OCI-LY7 (cell line): ENCODE measurements around the gene RSBN1L. TPM values are rescaled to one million over a fixed set of nuclear protein-coding genes. Genes with fewer than 3 reads are reported as not detected.

Source experiments
- BruUV-seq: library from RNA; stranded (reverse); fragments of 400-500 nt; replicated peaks from 2 replicates; lab custom pipeline; 2021; lab: Mats Ljungman, UMichigan
- CTCF ChIA-PET: fragments of 300-600 bp; sonication (Branson Sonifier 250); formaldehyde crosslinking; loops from one replicate; lab custom pipeline; 2022; ENCODE audit warnings: antibody characterized with exemption; ENCODE audit not compliant: unreplicated experiment; lab: Charles Lee
- POLR2A ChIA-PET: fragments of 300-600 bp; sonication (Branson Sonifier 250); formaldehyde crosslinking; loops from one replicate; lab custom pipeline; 2022; ENCODE audit warnings: antibody characterized with exemption; lab: Charles Lee
- DNase-seq: peaks from one replicate; pipeline ENCODE4 v3.0.0-alpha.2; 2015; ENCODE audit warnings: low spot score
- H2AFZ ChIP-seq: fragments of 200-600 bp; sonication (generic), shearing (Covaris generic); 2 replicates; pipeline ENCODE4 v1.6.1; 2014; ENCODE audit warnings: mild to moderate bottlenecking, antibody characterized with exemption, low read length, moderate library complexity
- H3K27ac ChIP-seq: fragments of 200-600 bp; sonication (generic); 2 replicates; pipeline ENCODE4 v1.5.1; 2014; ENCODE audit warnings: mixed run types, low read depth, mild to moderate bottlenecking, moderate library complexity, low read length, inconsistent platforms; ENCODE audit not compliant: poor library complexity, severe bottlenecking
- H3K36me3 ChIP-seq: fragments of 200-600 bp; sonication (generic); 2 replicates; pipeline ENCODE4 v1.6.1; 2014; ENCODE audit warnings: mild to moderate bottlenecking, antibody characterized with exemption, low read length, moderate library complexity, mixed read lengths; ENCODE audit not compliant: insufficient read depth
- H3K4me1 ChIP-seq: fragments of 200-600 bp; sonication (generic); 2 replicates; pipeline ENCODE4 v1.5.1; 2014; ENCODE audit warnings: mild to moderate bottlenecking, low read length; ENCODE audit not compliant: insufficient read depth, poor library complexity, severe bottlenecking
- H3K4me2 ChIP-seq: fragments of 200-600 bp; sonication (generic); 2 replicates; pipeline ENCODE4 v1.6.1; 2014; ENCODE audit warnings: mild to moderate bottlenecking, low read length
- H3K4me3 ChIP-seq: fragments of 200-600 bp; sonication (generic); 2 replicates; pipeline ENCODE4 v1.5.1; 2014; ENCODE audit warnings: mild to moderate bottlenecking, low read depth, low read length; ENCODE audit not compliant: poor library complexity, severe bottlenecking
- H3K79me2 ChIP-seq: fragments of 200-600 bp; sonication (generic); 2 replicates; pipeline ENCODE4 v1.6.1; 2016; ENCODE audit warnings: low read depth, mild to moderate bottlenecking, low read length, moderate library complexity, mixed read lengths; ENCODE audit not compliant: insufficient read depth
- H3K9me2 ChIP-seq: fragments of 200-600 bp; sonication (generic); 2 replicates; pipeline ENCODE4 v1.6.1; 2016; ENCODE audit warnings: mild to moderate bottlenecking, low read length, mixed read lengths; ENCODE audit not compliant: insufficient read depth
- H3K9me3 ChIP-seq: fragments of 200-600 bp; sonication (generic); 2 replicates; pipeline ENCODE4 v1.6.1; 2014; ENCODE audit warnings: mild to moderate bottlenecking, mixed run types, low read length, mixed read lengths
- H4K20me1 ChIP-seq: fragments of 200-600 bp; sonication (generic); 2 replicates; pipeline ENCODE4 v1.6.1; 2014; ENCODE audit warnings: mild to moderate bottlenecking, antibody characterized with exemption, low read length, moderate library complexity, mixed read lengths; ENCODE audit not compliant: insufficient read depth
- EZH2phosphoT487 ChIP-seq: fragments of 200-600 bp; sonication (generic); IDR thresholded peaks from 2 replicates; pipeline ENCODE4 v1.6.1; 2018; ENCODE audit warnings: low read depth, borderline replicate concordance, mild to moderate bottlenecking, mixed run types, antibody characterized with exemption, low read length, moderate library complexity, mixed read lengths
- intact Hi-C: fragments of 100-400 bp; cut with micrococcal nuclease; formaldehyde crosslinking; loops from one replicate; pipeline ENCODE4 v1.10.0; 2022; ENCODE audit not compliant: unreplicated experiment
- total RNA-seq, 2 experiments: library from RNA; depleted of rRNA in 1 of 2; stranded (reverse); fragments of >200 nt in 1 of 2; shearing (Covaris generic) in 1 of 2; gene quantifications; 2 replicates each; pipeline ENCODE4 v1.2.3, GENCODE V29; 2014 to 2022
- TF ChIP-seq, protein P1 (sequence below): fragments of 200-600 bp; sonication (generic); conservative IDR thresholded peaks from 2 replicates; pipeline ENCODE4 v1.5.1; 2014; ENCODE audit warnings: mild to moderate bottlenecking, antibody characterized with exemption, low read length, moderate library complexity, mixed read lengths

The RSBN1L gene
- total RNA-seq, 2 experiments from 2014 or later, result 23.3 to 30.4 TPM

- no peak overlapping the region for H3K4me2 ChIP-seq
- no peaks in the 10 kb centered on the region for H3K79me2 ChIP-seq
- no peak overlapping the region for H3K27ac ChIP-seq
- TF ChIP-seq, protein P1, sequence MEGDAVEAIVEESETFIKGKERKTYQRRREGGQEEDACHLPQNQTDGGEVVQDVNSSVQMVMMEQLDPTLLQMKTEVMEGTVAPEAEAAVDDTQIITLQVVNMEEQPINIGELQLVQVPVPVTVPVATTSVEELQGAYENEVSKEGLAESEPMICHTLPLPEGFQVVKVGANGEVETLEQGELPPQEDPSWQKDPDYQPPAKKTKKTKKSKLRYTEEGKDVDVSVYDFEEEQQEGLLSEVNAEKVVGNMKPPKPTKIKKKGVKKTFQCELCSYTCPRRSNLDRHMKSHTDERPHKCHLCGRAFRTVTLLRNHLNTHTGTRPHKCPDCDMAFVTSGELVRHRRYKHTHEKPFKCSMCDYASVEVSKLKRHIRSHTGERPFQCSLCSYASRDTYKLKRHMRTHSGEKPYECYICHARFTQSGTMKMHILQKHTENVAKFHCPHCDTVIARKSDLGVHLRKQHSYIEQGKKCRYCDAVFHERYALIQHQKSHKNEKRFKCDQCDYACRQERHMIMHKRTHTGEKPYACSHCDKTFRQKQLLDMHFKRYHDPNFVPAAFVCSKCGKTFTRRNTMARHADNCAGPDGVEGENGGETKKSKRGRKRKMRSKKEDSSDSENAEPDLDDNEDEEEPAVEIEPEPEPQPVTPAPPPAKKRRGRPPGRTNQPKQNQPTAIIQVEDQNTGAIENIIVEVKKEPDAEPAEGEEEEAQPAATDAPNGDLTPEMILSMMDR, result no peak
- no peak for TF ChIP-seq EZH2phosphoT487
- no peaks in the 10 kb centered on the region for H3K9me2 ChIP-seq
- DNase-seq, result no peak
- ChIA-PET CTCF (no interaction called here), POLR2A (no interaction called here)
- no peaks in the 10 kb centered on the region for H4K20me1 ChIP-seq
- BruUV-seq, result no TSS peak
- no peaks in the 10 kb centered on the region for H3K4me1 ChIP-seq
- H2AFZ ChIP-seq, result no peak overlapping the region
- H3K9me3 ChIP-seq, result no peaks in the 10 kb centered on the region
- H3K36me3 ChIP-seq, result peaks cover 65% of the 10 kb centered on the region
- no peak overlapping the region for H3K4me3 ChIP-seq
- intact Hi-C loops, result no loop called here
Observed at GRCh38 chr7:77786018-77786417, 89.8 kb downstream of the RSBN1L start.

DNA sequence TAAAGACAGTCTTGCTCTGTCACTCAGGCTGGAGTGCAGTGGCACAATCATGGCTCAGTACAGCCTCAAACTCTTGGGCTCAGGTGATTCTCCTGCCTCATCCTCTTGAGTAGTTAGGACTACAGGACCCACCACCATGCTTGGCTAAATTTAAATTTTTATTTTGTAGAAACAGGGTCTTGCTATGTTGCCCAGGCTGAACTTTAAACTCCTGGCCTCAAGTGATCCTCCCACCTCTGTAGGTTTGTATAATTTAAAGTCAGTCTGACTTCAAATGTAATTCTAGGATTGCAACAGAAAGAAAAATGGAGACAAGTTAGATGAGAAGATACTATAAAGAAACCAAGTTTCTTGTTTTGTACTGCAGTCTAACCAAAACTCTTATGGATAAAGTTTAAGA lies 90.5 kb downstream of the RSBN1L start:
- no TSS peak for BruUV-seq
- Histone ChIP-seq H3K27ac (no peak overlapping the region), H3K4me2 (no peak overlapping the region), H3K79me2 (no peaks in the 10 kb centered on the region), H2AFZ (no peak overlapping the region), H3K9me3 (no peaks in the 10 kb centered on the region), H4K20me1 (0 out of 2 replicates have a peak, but pooled peaks cover 5% of the 10 kb centered on the region), H3K9me2 (no peaks in the 10 kb centered on the region), H3K4me1 (no peaks in the 10 kb centered on the region), H3K4me3 (no peak overlapping the region), H3K36me3 (peaks cover 57% of the 10 kb centered on the region)
- POLR2A ChIA-PET, result no interaction called here
- DNase-seq, result no peak
- CTCF ChIA-PET, result no interaction called here
- TF ChIP-seq EZH2phosphoT487, result no peak
- TF ChIP-seq, protein P1, result no peak
- intact Hi-C loops, result no loop called here

DNA sequence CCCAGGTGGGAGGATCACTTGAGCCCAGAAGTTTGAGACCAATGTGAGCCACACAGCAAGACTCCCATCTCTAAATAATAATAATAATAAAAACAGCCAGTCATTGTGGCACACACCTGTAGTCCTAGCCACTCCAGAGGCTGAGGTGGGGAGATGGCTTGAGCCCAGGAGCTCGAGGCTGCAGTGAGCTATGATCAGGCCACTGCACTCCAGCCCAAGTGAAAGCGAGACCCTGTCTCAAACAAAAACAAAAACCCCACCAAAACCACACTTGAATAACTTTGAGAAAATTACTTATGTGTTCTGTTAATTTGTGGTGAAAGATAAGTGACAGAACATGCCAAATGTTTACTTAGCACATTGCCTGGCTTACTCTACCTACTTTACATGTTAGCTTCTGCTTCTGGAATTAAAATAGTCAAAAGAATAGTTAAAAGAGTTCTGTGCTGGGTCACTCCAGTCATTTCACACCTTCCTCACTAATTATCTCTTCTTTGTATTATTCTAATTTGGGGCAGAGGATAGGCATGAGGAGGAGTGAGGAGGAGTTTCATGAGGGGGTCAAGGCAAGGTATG lies 92.2 kb downstream of the RSBN1L start:
- 0 out of 2 replicates have a peak, but pooled peaks cover 7% of the 10 kb centered on the region for H4K20me1 ChIP-seq
- H3K4me3 ChIP-seq, result no peak overlapping the region
- no peaks in the 10 kb centered on the region for H3K9me3 ChIP-seq
- no peak overlapping the region for H3K27ac ChIP-seq
- no peak overlapping the region for H2AFZ ChIP-seq
- POLR2A ChIA-PET, result interaction anchor here (1.0 kb wide), 1 partner anchor 9 kb away, joined by 4 read pairs; no protein-coding TSS in a partner anchor
- intact Hi-C loops, result no loop called here
- no peak for TF ChIP-seq EZH2phosphoT487
- TF ChIP-seq, protein P1, result no peak
- DNase-seq, result no peak
- H3K4me1 ChIP-seq, result no peaks in the 10 kb centered on the region
- BruUV-seq, result no TSS peak
- H3K79me2 ChIP-seq, result no peaks in the 10 kb centered on the region
- peaks cover 41% of the 10 kb centered on the region for H3K36me3 ChIP-seq
- no peaks in the 10 kb centered on the region for H3K9me2 ChIP-seq
- CTCF ChIA-PET, result no interaction called here
- no peak overlapping the region for H3K4me2 ChIP-seq
